HG02981 (cell line): Measurements from ENCODE around the gene IL3.
A peak's percentile ranks its signal among the peaks of the same experiment; 100 is the strongest.
"Not testable (repeated sequence)": the region's sequence is repeated elsewhere in the genome, so short reads cannot be mapped to it uniquely, and the experiment has no call there.

ENCODE experiments used
- ATAC-seq: cut with Tn5 transposase; IDR thresholded peaks from one replicate; pipeline ENCODE4 v1.9.1; 2021; ENCODE audit warnings: mild to moderate bottlenecking, moderate library complexity; ENCODE audit not compliant: unreplicated experiment

IL3 gene

GRCh38 chr5:132093271-132093670 lies 32.8 kb downstream of the IL3 start:
- no peak for ATAC-seq

- ATAC-seq = no peak
Measured at GRCh38 chr5:132094393-132095076, 34.1 kb downstream of the IL3 start.

GRCh38 chr5:132095077-132095410 lies 34.6 kb downstream of the IL3 start:
- ATAC-seq = no peak

- ATAC-seq = no peak
Measured at GRCh38 chr5:132095424-132095972, 35.0 kb downstream of the IL3 start.

GRCh38 chr5:132096904-132097303 lies 36.4 kb downstream of the IL3 start:
- ATAC-seq = no peak

GRCh38 chr5:132098151-132098594 lies 37.7 kb downstream of the IL3 start:
- ATAC-seq = peak; percentile 31

GRCh38 chr5:132098621-132099020 lies 38.2 kb downstream of the IL3 start:
- no peak for ATAC-seq

- peak; percentile 45 for ATAC-seq
Measured at GRCh38 chr5:132099076-132099748, 38.8 kb downstream of the IL3 start.

GRCh38 chr5:132099905-132100304 lies 39.5 kb downstream of the IL3 start:
- no peak for ATAC-seq

GRCh38 chr5:132100672-132101261 lies 40.3 kb downstream of the IL3 start:
- ATAC-seq = peak; percentile 34

- no peak for ATAC-seq
Measured at GRCh38 chr5:132101385-132101880, 41.0 kb downstream of the IL3 start.

- no peak for ATAC-seq
Measured at GRCh38 chr5:132102101-132102701, 41.7 kb downstream of the IL3 start.

- ATAC-seq = no peak
Measured at GRCh38 chr5:132102944-132103331, 42.5 kb downstream of the IL3 start.

- ATAC-seq = peak; percentile 73
Measured at GRCh38 chr5:132103332-132103951, 43.0 kb downstream of the IL3 start.

- ATAC-seq = peak; percentile 12
Measured at GRCh38 chr5:132103969-132104391, 43.5 kb downstream of the IL3 start.

GRCh38 chr5:132104556-132104955 lies 44.1 kb downstream of the IL3 start:
- no peak for ATAC-seq

- no peak for ATAC-seq
Measured at GRCh38 chr5:132105688-132106087, 45.2 kb downstream of the IL3 start.

- ATAC-seq = not testable (repeated sequence)
Measured at GRCh38 chr5:132108495-132108894, 48.0 kb downstream of the IL3 start.

- not testable (repeated sequence) for ATAC-seq
Measured at GRCh38 chr5:132108957-132109356, 48.5 kb downstream of the IL3 start.

GRCh38 chr5:132109494-132110053 lies 49.1 kb downstream of the IL3 start:
- no peak for ATAC-seq

GRCh38 chr5:132110195-132110594 lies 49.7 kb downstream of the IL3 start:
- ATAC-seq = no peak
